PC-9 (cell line): ENCODE results near the gene TAF11L5. TPM values are rescaled to one million over a fixed set of nuclear protein-coding genes. Genes with fewer than 3 reads are reported as not detected.
"Not testable (repeated sequence)": the region's sequence is repeated elsewhere in the genome, so short reads cannot be mapped to it uniquely, and the experiment has no call there.

ENCODE experiments used
- Bru-seq: library from RNA; stranded (reverse); fragments of 400-500 nt; gene quantifications from one replicate; lab custom pipeline; 2021; lab: Mats Ljungman, UMichigan
- BruChase-seq, 2 experiments: library from RNA; stranded (reverse); fragments of 400-500 nt; gene quantifications; one replicate each; lab custom pipeline; 2021; lab: Mats Ljungman, UMichigan
- BruUV-seq: library from RNA; stranded (reverse); fragments of 400-500 nt; replicated peaks from 2 replicates; lab custom pipeline; 2021; lab: Mats Ljungman, UMichigan
- CTCF ChIA-PET: fragments of 300-600 bp; sonication (Branson Sonifier 250); formaldehyde crosslinking; loops from one replicate; lab custom pipeline; 2022; ENCODE audit warnings: antibody characterized with exemption; lab: Charles Lee
- POLR2A ChIA-PET: fragments of 300-600 bp; sonication (Branson Sonifier 250); formaldehyde crosslinking; loops from one replicate; lab custom pipeline; 2022; ENCODE audit warnings: antibody characterized with exemption; ENCODE audit not compliant: unreplicated experiment; lab: Charles Lee
- DNase-seq, 2 experiments: peaks; one replicate each; pipeline versions ENCODE4 v3.0.0 to v3.0.0-alpha.2; 2015 to 2022; ENCODE audit warnings: mixed read lengths in 1 of 2
- H2AFZ ChIP-seq: fragments of 200-600 bp; sonication (generic); 2 replicates; pipeline ENCODE4 v1.8.1; 2017; ENCODE audit warnings: antibody characterized with exemption
- H3F3A ChIP-seq: fragments of 200-600 bp; sonication (generic); 2 replicates; pipeline ENCODE4 v1.8.1; 2017; ENCODE audit warnings: antibody characterized with exemption, mild to moderate bottlenecking, low read depth; ENCODE audit not compliant: insufficient read depth
- H3K27ac ChIP-seq: fragments of 200-600 bp; sonication (generic); 2 replicates; pipeline ENCODE4 v1.6.1; 2016; ENCODE audit warnings: mixed run types
- H3K27me3 ChIP-seq: fragments of 200-600 bp; sonication (generic); 2 replicates; pipeline ENCODE4 v1.6.1; 2016; ENCODE audit warnings: low read depth, mixed run types; ENCODE audit not compliant: insufficient read depth
- H3K36me3 ChIP-seq: fragments of 200-600 bp; sonication (generic); 2 replicates; pipeline ENCODE4 v1.6.1; 2016; ENCODE audit warnings: low read depth, mixed run types
- H3K4me1 ChIP-seq: fragments of 200-600 bp; sonication (generic); replicated peaks from 2 replicates; pipeline ENCODE4 v1.6.1; 2016; ENCODE audit warnings: mixed run types; ENCODE audit not compliant: insufficient read depth
- H3K4me2 ChIP-seq: fragments of 200-600 bp; sonication (generic); 2 replicates; pipeline ENCODE4 v1.6.1; 2017; ENCODE audit warnings: mixed run types
- H3K4me3 ChIP-seq: fragments of 200-600 bp; sonication (generic); 2 replicates; pipeline ENCODE4 v1.6.1; 2016; ENCODE audit warnings: mixed run types
- H3K79me2 ChIP-seq: fragments of 200-600 bp; sonication (generic); 2 replicates; pipeline ENCODE4 v1.6.1; 2017; ENCODE audit warnings: low read depth, mixed run types
- H3K9me2 ChIP-seq: fragments of 200-600 bp; sonication (generic); 2 replicates; pipeline ENCODE4 v1.8.1; 2017; ENCODE audit warnings: mild to moderate bottlenecking; ENCODE audit not compliant: insufficient read depth
- H3K9me3 ChIP-seq: fragments of 200-600 bp; sonication (generic); 2 replicates; pipeline ENCODE4 v1.8.1; 2016; ENCODE audit warnings: low read depth; ENCODE audit not compliant: insufficient read depth
- H4K20me1 ChIP-seq: fragments of 200-600 bp; sonication (generic); 2 replicates; pipeline ENCODE4 v1.8.1; 2017; ENCODE audit not compliant: insufficient read depth
- EZH2 ChIP-seq: fragments of 200-600 bp; sonication (generic); IDR thresholded peaks from 2 replicates; pipeline ENCODE4 v1.8.0; 2017; ENCODE audit warnings: antibody characterized with exemption, low read depth
- intact Hi-C: fragments of 100-400 bp; cut with micrococcal nuclease; formaldehyde crosslinking; loops from one replicate; pipeline ENCODE4 v1.10.0; 2022; ENCODE audit not compliant: unreplicated experiment
- long read RNA-seq: library from polyadenylated mRNA; stranded (forward); transcript quantifications from one replicate; pipeline ENCODE4 v2.0.0, GENCODE V29; 2022
- total RNA-seq: library from RNA; stranded (reverse); gene quantifications from 2 replicates; pipeline ENCODE4 v1.2.3, GENCODE V29; 2021
- TF ChIP-seq, protein P1 (sequence below): fragments of 200-600 bp; sonication (generic); conservative IDR thresholded peaks from 2 replicates; pipeline ENCODE4 v1.6.1; 2017; ENCODE audit warnings: mixed run types, antibody characterized with exemption, mild to moderate bottlenecking, moderate library complexity

The TAF11L5 gene
- total RNA-seq: not detected in 2 replicates
- Bru-seq, nascent RNA: not detected
- BruChase-seq, experiment 1, labeled RNA remaining after a 2-hour chase: not detected
- not detected for BruChase-seq, experiment 2, labeled RNA remaining after a 6-hour chase
- long read RNA-seq: 0 reads

DNA sequence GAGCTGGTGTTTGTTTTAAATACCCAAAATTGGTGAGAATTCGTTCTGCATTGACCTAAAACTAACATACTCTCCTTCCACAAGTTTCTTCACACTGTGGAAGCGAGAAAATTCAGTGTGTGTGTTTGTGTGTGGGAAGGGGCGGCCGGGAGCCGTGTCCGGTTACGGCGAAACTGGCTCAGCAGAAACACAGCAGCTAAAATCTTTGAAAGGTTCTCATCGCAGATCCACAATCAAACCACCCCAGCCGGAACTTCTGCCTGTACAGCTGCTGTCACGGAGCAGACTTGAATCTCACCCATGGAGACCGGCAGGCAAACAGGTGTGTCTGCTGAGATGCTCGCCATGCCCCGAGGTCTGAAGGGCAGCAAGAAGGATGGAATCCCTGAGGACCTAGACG, at the start of gene TAF11L5:
TAF11L5 (plus strand) TSS at position 301 of the 400 bp plus-strand sequence.
- H3K36me3 ChIP-seq, H3K79me2 ChIP-seq, BruUV-seq, POLR2A ChIA-PET, H3F3A ChIP-seq, CTCF ChIA-PET, H4K20me1 ChIP-seq, DNase-seq, intact Hi-C loops, H2AFZ ChIP-seq, H3K4me3 ChIP-seq, H3K4me1 ChIP-seq, H3K9me2 ChIP-seq, H3K4me2 ChIP-seq, H3K9me3 ChIP-seq, H3K27ac ChIP-seq: not testable (repeated sequence)
- peaks cover 11% of the 10 kb centered on the region for H3K27me3 ChIP-seq

DNA sequence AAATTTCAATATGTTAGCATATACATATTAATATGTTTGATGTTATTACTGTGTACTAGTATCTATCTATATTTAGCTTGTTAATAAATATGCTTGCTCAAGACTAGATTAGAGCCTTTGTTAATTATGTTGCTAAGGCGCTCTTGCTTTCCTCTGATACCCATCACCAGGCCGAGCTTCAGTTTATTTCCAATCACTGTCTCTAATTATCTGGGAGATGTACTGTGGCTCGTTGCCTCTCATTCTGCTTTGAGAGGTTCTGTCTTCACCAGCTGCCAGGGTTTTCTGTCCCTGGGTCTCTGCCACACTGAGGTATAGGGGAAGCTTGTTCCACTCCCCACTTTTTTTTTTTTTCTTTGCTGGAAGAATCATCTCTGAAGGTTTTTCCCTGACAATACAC, 48.0 kb upstream of the TAF11L5 start:
- Histone ChIP-seq H3K4me2 (no peak overlapping the region), H4K20me1 (no peaks in the 10 kb centered on the region), H3K4me1 (no peaks in the 10 kb centered on the region), H3K27ac (no peak overlapping the region), H3K27me3 (peaks cover 23% of the 10 kb centered on the region), H3K36me3 (no peaks in the 10 kb centered on the region), H3K79me2 (no peaks in the 10 kb centered on the region), H3K9me3 (no peaks in the 10 kb centered on the region), H2AFZ (no peak overlapping the region), H3K4me3 (no peak overlapping the region), H3K9me2 (no peaks in the 10 kb centered on the region), H3F3A (no peaks in the 10 kb centered on the region)
- ChIA-PET CTCF (no interaction called here), POLR2A (interaction anchor here (0.6 kb wide), 1 partner anchor 188 kb away, joined by 4 read pairs; no protein-coding TSS in a partner anchor)
- intact Hi-C loops: no loop called here
- DNase-seq: no peak
- no TSS peak for BruUV-seq
- TF ChIP-seq EZH2: no peak
- TF ChIP-seq, protein P1, sequence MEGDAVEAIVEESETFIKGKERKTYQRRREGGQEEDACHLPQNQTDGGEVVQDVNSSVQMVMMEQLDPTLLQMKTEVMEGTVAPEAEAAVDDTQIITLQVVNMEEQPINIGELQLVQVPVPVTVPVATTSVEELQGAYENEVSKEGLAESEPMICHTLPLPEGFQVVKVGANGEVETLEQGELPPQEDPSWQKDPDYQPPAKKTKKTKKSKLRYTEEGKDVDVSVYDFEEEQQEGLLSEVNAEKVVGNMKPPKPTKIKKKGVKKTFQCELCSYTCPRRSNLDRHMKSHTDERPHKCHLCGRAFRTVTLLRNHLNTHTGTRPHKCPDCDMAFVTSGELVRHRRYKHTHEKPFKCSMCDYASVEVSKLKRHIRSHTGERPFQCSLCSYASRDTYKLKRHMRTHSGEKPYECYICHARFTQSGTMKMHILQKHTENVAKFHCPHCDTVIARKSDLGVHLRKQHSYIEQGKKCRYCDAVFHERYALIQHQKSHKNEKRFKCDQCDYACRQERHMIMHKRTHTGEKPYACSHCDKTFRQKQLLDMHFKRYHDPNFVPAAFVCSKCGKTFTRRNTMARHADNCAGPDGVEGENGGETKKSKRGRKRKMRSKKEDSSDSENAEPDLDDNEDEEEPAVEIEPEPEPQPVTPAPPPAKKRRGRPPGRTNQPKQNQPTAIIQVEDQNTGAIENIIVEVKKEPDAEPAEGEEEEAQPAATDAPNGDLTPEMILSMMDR: no peak

DNA sequence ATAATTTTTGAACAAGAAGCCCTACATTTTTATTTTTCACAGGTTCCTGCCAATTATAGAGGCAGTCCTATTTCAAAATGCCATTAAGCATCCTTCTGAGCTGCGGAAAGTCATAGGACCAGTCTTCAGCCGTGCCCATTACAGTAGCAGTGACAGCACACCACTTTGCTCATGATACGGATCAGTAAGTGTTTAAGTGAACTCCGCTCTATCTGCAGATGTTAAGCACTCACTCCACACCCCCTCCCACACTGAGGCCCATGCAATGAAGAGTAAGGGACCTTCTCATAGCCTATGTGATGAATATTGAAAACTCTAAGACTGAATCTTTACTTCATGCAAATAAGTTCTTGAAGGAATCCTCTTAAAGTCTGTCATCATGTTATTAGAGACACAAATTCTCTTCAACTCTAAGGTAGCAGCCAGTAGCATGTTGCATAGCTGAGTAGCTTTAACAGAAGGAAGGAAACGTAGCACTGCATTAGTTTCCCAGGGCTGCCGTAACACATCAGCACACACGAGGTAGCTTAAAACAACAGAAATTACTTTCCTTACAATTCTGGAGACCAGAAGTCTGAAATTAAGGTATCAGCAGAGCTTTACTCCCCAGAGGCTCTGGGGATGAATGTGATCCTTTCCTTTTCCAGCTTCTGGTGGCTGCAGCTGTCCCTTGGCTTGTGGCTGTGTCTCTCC, 47.3 kb upstream of the TAF11L5 start:
- Histone ChIP-seq H3K27me3 (peaks cover 23% of the 10 kb centered on the region), H4K20me1 (no peaks in the 10 kb centered on the region), H3K4me3 (no peak overlapping the region), H3K9me3 (no peaks in the 10 kb centered on the region), H3K79me2 (no peaks in the 10 kb centered on the region), H3K4me1 (no peaks in the 10 kb centered on the region), H3K9me2 (no peaks in the 10 kb centered on the region), H2AFZ (no peak overlapping the region), H3K4me2 (no peak overlapping the region), H3F3A (no peaks in the 10 kb centered on the region), H3K36me3 (no peaks in the 10 kb centered on the region), H3K27ac (no peak overlapping the region)
- ChIA-PET POLR2A (no interaction called here), CTCF (no interaction called here)
- TF ChIP-seq EZH2: no peak
- TF ChIP-seq, protein P1: no peak
- no TSS peak for BruUV-seq
- no peak for DNase-seq
- intact Hi-C loops: no loop called here
